Gastroesophageal sphincter (tissue), 3 donors: ENCODE results near the gene YPEL1.

ENCODE experiments used
- POLR2A ChIP-seq, 2 donors: fragments of 450-650 bp; IDR thresholded peaks; one replicate each; pipeline ENCODE4 v1.6.1; 2017; ENCODE audit warnings: antibody characterized with exemption in 2 of 2, mild to moderate bottlenecking in 2 of 2, moderate library complexity in 1 of 2
- POLR2AphosphoS5 ChIP-seq: sonication (generic); formaldehyde crosslinking; IDR thresholded peaks from one replicate; pipeline ENCODE4 v1.6.1; 2017; ENCODE audit warnings: antibody characterized with exemption
- TF ChIP-seq, protein P1 (sequence below), 4 experiments: fragments of 200-600 bp in 2 of 4; fragments of 450-650 bp in 2 of 4; sonication (generic) in 1 of 4; IDR thresholded peaks; one replicate each; pipeline ENCODE4 v1.5.1; 2017 to 2019; ENCODE audit warnings: antibody characterized with exemption in 4 of 4, mild to moderate bottlenecking in 2 of 4, moderate library complexity in 2 of 4

DNA sequence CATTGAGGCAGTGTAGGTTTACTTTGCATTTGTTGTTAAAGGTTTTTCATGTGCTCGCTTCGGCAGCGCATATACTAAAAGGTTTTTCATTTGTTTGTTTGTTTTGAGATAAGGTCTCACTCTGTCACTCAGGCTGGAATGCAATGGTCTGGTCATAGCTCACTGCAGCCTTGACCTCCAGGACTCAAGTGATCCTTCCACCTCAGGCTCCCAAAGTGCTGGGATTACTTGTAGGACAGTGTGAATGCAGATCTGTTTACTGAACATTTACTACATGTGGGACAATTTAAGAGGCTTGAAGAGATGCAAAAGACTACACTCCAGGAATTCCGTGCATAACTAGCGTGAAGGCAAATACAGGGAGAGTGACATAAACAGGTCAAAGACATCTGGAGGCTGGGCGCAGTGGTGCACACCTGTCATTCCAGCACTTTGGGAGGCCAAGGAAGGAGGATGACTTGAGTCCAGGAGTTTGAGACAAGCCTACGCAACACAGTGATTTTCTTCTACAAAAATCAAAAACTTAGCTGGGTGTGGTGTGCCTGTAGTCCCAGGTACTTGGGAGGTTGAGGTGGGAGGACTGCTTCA lies 34.1 kb downstream of the YPEL1 start:
- TF ChIP-seq, protein P1, sequence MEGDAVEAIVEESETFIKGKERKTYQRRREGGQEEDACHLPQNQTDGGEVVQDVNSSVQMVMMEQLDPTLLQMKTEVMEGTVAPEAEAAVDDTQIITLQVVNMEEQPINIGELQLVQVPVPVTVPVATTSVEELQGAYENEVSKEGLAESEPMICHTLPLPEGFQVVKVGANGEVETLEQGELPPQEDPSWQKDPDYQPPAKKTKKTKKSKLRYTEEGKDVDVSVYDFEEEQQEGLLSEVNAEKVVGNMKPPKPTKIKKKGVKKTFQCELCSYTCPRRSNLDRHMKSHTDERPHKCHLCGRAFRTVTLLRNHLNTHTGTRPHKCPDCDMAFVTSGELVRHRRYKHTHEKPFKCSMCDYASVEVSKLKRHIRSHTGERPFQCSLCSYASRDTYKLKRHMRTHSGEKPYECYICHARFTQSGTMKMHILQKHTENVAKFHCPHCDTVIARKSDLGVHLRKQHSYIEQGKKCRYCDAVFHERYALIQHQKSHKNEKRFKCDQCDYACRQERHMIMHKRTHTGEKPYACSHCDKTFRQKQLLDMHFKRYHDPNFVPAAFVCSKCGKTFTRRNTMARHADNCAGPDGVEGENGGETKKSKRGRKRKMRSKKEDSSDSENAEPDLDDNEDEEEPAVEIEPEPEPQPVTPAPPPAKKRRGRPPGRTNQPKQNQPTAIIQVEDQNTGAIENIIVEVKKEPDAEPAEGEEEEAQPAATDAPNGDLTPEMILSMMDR (IDR thresholded peaks at IDR 0.05): no peak
- TF ChIP-seq POLR2A (IDR thresholded peaks at IDR 0.05) (no peak), POLR2AphosphoS5 (no peak)
